Measurements from ENCODE around the gene HSD11B2.
A peak's percentile ranks its signal among the peaks of the same experiment; 100 is the strongest.

Gene HSD11B2

DNA sequence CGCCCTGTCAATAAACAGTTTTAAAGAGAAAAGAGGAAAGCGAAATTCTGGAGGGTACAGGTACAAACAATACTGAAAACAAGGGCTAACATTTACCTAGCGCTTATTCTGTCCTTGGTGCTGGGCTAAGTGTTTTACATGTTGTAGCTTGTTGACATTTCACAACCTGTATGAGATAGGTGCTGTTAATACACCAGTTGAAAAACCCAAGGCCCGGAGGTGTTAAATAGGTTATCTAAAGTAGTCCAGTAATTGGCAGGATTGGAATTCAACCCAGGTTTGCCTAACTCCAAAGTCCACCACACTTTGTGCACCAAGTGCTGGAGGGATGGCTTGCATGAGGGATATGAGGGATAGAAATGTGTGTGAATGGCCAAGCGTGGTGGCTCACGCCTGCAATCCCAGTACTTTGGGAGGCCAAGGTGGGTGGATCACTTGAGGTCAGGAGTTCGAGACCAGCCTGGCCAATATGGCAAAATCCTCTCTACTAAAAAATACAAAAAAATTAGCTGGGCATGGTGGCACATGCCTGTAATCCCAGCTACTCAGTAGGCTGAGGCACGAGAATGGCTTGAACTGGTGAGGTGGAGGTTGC lies 47.1 kb downstream of the HSD11B2 start:
- DNase-seq (ENCODE audit: low read depth) = no peak

DNA sequence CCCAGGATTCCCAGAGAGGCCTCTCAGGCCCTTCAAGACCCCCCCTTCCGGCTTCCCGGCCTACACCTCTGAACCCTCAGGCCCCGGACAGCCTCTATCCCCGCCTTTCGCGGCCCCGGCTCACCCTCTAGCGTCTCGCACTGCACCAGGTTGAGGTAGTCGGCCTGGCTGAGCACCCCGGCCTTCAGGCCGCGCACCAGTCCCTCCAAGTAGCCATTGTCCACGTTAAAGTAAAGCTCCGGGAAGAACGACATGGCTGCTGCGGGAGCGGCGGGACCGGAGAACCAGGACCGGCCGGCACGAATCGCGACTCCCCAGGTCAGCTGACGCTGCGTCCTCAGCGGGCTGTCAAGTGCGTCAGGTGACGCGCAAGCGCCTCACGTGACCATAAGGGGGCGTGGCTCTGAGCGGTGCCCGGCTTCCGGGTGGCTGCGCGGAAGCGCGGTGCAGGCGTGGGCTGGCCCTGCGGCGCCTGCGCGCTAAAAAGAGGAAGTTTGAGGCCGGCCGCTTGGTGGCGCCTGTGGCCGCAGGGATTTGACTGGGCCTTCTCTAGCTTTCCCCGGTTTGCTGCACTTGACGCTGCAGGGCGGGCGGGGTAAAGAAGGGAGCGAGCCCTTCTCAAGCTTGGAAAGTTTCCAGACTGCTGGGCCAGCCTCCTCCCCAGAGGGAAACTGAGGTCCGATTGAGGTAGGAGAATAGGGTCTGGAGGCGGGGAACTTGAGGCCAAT lies 50.1 kb downstream of the HSD11B2 start, which contains the start of gene ATP6V0D1:
Gene ATP6V0D1 (minus strand): TSS at position 325 of the 728 bp plus-strand sequence. CDS start 71 bp downstream, at position 254.
- peak; percentile 97 for DNase-seq (ENCODE audit: low read depth)

DNA sequence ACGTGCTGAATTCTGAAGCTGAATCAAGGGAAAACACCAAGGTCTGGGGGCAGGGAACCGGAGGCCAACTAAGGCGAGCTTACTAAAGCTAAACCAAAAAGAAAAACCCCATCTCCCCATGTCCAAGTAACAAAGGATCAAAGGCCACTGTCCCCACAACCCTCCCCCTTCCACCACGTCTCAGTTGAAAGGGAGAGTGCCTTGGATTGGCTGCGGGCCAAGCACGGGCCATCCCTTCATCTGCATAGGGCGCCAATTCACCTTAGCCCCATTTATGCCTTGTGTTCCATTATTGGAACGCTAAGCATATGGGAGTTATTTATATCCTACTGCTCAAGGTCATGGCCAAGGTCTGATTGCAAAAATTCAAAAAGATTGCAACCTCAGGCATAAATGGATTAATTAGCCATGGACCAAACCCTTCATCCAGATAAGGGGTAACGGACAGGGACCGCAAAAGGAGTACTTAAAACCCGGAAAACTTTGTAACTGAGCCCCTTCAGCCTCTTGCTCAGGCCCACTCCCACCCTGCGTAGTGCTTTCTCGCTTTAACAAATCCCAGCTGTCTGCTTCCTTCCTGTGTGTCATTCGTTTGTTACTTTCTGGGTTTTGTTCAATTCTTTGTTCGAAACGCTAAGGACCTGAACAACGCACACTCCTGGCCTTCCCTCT lies 50.8 kb downstream of the HSD11B2 start:
- peak; percentile 43 for DNase-seq (ENCODE audit: low read depth)

DNA sequence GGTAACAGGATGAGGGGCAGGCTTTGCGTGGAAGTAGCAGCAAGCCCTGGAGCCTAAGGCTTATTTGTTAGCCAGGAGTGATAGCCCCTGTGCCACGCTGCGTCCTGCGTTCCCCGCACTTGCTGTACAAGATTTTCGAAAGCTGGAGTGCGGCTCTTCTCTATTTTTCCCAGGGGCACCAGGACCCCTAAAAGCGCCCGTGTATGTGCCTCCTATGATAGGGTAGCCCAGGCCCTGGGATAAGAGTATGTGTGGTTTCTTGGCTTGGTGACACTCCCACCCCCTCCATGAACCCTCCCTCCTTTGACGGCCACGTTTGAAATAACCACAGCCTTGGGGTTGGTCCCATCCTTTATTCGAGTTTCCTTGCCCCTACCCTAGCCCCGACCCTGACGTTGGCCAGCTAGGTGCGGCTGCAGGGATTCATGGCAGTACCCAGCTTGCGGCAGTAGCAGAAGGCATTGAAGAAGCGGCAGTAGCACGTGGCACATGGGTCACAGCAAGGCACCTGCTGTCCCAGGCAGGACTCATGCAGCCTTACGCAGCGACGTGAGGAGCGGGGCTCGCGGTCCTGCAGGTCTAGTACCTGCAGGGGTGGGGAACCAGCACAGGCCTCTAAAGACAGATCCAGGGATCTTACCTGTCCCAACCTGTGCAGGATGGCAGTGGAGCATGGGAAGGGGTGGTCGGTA lies 51.5 kb downstream of the HSD11B2 start:
- DNase-seq (ENCODE audit: low read depth) = no peak

DNA sequence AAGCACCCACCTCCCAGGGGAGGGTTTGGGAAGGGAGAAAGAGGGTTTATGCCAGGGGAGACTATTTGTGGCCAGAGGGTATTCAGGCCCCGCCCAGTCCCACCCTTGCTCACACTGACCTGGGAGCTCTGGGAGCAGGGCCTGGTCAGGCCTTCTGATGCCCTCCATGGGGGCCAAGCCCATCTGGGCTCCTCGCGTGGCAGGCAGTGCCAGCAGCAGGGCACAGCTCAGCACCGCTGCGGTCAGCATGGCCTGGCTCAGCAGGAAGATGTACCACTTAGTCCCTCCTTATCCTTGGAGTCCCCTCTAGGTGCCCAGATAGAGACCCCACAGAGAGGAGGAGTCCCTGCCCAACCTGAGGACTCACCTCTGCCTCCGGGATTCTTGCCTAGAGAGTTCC lies 52.2 kb downstream of the HSD11B2 start, which contains the start of gene AGRP:
Gene AGRP (minus strand): TSS at position 398 of the 400 bp plus-strand sequence. CDS start 149 bp downstream, at position 249.
- DNase-seq (ENCODE audit: low read depth) = no peak

DNA sequence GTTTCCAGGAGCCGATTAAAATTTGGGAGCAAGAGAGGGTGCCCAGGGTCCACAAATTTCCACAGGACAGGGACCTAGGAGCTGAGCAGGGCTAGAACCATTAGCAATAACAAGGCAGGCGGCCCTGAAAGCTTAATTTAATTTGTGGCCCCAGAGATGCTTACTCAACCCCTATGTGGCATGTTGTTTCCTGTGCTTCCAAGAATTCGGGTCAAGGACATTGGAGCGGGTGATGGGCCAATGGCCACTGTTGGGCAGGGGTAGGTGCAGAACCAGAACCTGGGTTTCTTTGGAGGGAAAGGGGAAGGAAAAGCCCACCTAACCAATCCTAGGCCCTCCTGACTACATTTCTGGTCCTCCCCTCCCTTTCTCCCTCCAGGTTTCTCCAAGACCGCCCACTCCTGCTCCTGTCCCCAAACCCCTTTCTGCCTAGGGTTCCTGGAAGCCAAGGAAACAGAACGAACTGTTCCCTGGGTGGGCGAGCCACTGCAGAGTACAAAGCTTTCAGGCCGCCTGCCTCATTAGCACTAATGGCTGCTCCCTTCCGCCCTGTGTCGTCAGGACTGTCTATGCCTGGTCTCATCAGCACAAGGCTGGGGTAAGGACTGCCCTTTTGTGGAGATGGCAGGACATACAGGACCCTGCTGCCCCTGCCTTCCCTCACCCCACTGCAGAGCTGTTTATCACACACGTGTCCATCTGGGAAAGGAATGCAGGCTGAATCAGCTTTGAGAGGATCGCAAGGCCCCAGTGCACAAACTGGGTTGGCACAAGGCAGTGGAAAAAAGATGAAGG lies 53.0 kb downstream of the HSD11B2 start:
- DNase-seq (ENCODE audit: low read depth) = no peak

DNA sequence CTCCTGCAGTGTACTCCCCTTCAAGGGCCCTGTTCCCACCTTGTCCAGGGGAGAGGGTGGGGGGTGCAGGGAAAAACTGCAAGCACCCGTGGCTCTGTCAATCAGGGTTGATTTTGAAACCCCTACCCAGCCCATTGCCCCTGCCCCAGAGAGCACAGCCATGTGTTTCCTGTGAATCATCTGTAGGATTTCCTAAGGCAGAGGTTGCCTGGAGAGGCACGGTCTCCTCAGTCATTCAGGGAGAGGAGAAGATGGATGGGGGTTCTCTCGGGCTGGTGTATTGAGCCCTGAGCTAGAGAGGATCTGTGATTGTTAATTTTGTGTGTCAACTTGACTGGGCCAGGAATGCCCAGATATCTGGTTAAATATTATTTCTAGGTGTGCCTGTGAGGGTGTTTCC lies 55.9 kb downstream of the HSD11B2 start:
- DNase-seq (ENCODE audit: low read depth) = no peak

Data from EH (cell line).